Transverse colon (tissue), 4 donors: ENCODE results near the gene STARD13. TPM values are rescaled to one million over a fixed set of nuclear protein-coding genes. Genes with fewer than 3 reads are reported as not detected.

Experiments used
- DNase-seq: peaks from one replicate; pipeline ENCODE4 v3.0.0-alpha.2; 2019
- H3K27ac ChIP-seq, 4 donors: fragments of 200-600 bp; sonication (generic); 2 replicates each; pipeline ENCODE4 v1.5.1; 2016 to 2018; ENCODE audit warnings: inconsistent platforms in 4 of 4
- H3K27me3 ChIP-seq: fragments of 200-600 bp; sonication (generic); 2 replicates; pipeline ENCODE4 v1.5.1; 2017; ENCODE audit warnings: inconsistent platforms
- H3K36me3 ChIP-seq, 4 donors: fragments of 200-600 bp; sonication (generic); 2 replicates each; pipeline ENCODE4 v1.5.1; 2017 to 2019; ENCODE audit warnings: inconsistent platforms in 4 of 4
- H3K4me1 ChIP-seq, 4 donors: fragments of 200-600 bp; sonication (generic); 2 replicates each; pipeline ENCODE4 v1.5.1; 2017 to 2020; ENCODE audit warnings: inconsistent platforms in 4 of 4
- H3K4me3 ChIP-seq, 4 donors: fragments of 200-600 bp; sonication (generic); 1 replicate in 1 of 4; 2 replicates in 3 of 4; pipeline versions ENCODE4 v1.5.1 to v1.6.1; 2017 to 2019; ENCODE audit warnings: inconsistent platforms in 4 of 4
- H3K9me3 ChIP-seq, 2 donors: fragments of 200-600 bp; sonication (generic); 2 replicates each; pipeline ENCODE4 v1.5.1; 2017 to 2019; ENCODE audit warnings: inconsistent platforms in 2 of 2
- EP300 ChIP-seq: sonication (generic); formaldehyde crosslinking; IDR thresholded peaks from one replicate; pipeline ENCODE4 v1.6.1; 2017; ENCODE audit warnings: antibody characterized with exemption, low read depth
- POLR2A ChIP-seq: fragments of 450-650 bp; IDR thresholded peaks from one replicate; pipeline ENCODE4 v1.6.1; 2016; ENCODE audit warnings: antibody characterized with exemption, mild to moderate bottlenecking, moderate library complexity
- POLR2AphosphoS5 ChIP-seq, 3 donors: sonication (generic); formaldehyde crosslinking; IDR thresholded peaks; one replicate each; pipeline ENCODE4 v1.6.1; 2016; ENCODE audit warnings: antibody characterized with exemption in 3 of 3
- whole genome bisulfite sequencing, 2 donors: methylation state at CpG; one replicate each; pipeline ENCODE4 v1.1.5; 2018; ENCODE audit warnings: low coverage in 1 of 2; 5-methylcytosine and 5-hydroxymethylcytosine counted together
- in situ Hi-C, 4 donors: fragments of 200-750 bp; cut with MboI; loops; one replicate each; pipeline versions ENCODE4 v1.15.0 to v1.15.1; 2017; ENCODE audit warnings: low sequenced_read_pairs in 3 of 4, low pct_ligation_motif_present in 1 of 4, low pct_unique_long_range_greater_than_20kb in 1 of 4
- intact Hi-C: fragments of 100-400 bp; cut with DNase I; formaldehyde crosslinking; loops from one replicate; pipeline ENCODE4 v1.15.1; 2023; ENCODE audit warnings: low total_unique reads
- total RNA-seq, 4 donors: library from RNA; depleted of rRNA; stranded (reverse); fragments of >200 nt; gene quantifications; one replicate each; pipeline ENCODE4 v1.1.0, GENCODE V29; 2016
- TF ChIP-seq, protein P1 (sequence below), 5 experiments: fragments of 200-600 bp in 3 of 5; fragments of 450-650 bp in 2 of 5; sonication (generic) in 3 of 5; IDR thresholded peaks; 1 replicate in 2 of 5; 2 replicates in 3 of 5; pipeline ENCODE4 v1.5.1; 2016 to 2017; ENCODE audit warnings: antibody characterized with exemption in 5 of 5, inconsistent platforms in 3 of 5, mild to moderate bottlenecking in 2 of 5, moderate library complexity in 1 of 5

STARD13 gene
- total RNA-seq, 4 donors from 2014 or later = 18.1 to 107 (median 41.5) TPM

GRCh38 chr13:33249066-33249465, 36.5 kb downstream of the STARD13 start:
- Histone ChIP-seq H3K4me1 (peaks cover 8 to 32% (median 21%) of the 10 kb centered on the region in 4 donors), H3K27ac (peak overlapping the region in 1 of 4 donors; percentile 59), H3K36me3 (no peaks in the 10 kb centered on the region), H3K27me3 (no peaks in the 10 kb centered on the region), H3K9me3 (no peaks in the 10 kb centered on the region), H3K4me3 (no peak overlapping the region)
- intact Hi-C loops = no loop called here
- no peak for DNase-seq
- no peak for TF ChIP-seq POLR2AphosphoS5 (IDR thresholded peaks at IDR 0.05)
- no peak for TF ChIP-seq POLR2A
- TF ChIP-seq EP300 = no peak
- TF ChIP-seq, protein P1, sequence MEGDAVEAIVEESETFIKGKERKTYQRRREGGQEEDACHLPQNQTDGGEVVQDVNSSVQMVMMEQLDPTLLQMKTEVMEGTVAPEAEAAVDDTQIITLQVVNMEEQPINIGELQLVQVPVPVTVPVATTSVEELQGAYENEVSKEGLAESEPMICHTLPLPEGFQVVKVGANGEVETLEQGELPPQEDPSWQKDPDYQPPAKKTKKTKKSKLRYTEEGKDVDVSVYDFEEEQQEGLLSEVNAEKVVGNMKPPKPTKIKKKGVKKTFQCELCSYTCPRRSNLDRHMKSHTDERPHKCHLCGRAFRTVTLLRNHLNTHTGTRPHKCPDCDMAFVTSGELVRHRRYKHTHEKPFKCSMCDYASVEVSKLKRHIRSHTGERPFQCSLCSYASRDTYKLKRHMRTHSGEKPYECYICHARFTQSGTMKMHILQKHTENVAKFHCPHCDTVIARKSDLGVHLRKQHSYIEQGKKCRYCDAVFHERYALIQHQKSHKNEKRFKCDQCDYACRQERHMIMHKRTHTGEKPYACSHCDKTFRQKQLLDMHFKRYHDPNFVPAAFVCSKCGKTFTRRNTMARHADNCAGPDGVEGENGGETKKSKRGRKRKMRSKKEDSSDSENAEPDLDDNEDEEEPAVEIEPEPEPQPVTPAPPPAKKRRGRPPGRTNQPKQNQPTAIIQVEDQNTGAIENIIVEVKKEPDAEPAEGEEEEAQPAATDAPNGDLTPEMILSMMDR (IDR thresholded peaks at IDR 0.05) = no peak
- 74 to 92% methylated on average over 6 of the region's 6 CpGs for WGBS, 2 donors
- in situ Hi-C loops = loop anchor here in 1 of 4 donors (25.0 kb wide), 1 partner anchor 288 kb away; no protein-coding TSS in a partner anchor

- in situ Hi-C loops = loop anchor here in 1 of 4 donors (25.0 kb wide), 1 partner anchor 292 kb away; no protein-coding TSS in a partner anchor
- peaks cover 0 to 19% (median 9%) of the 10 kb centered on the region in 4 donors for H3K4me1 ChIP-seq
- intact Hi-C loops = no loop called here
Observed at GRCh38 chr13:33245505-33246158, 39.9 kb downstream of the STARD13 start.

DNA sequence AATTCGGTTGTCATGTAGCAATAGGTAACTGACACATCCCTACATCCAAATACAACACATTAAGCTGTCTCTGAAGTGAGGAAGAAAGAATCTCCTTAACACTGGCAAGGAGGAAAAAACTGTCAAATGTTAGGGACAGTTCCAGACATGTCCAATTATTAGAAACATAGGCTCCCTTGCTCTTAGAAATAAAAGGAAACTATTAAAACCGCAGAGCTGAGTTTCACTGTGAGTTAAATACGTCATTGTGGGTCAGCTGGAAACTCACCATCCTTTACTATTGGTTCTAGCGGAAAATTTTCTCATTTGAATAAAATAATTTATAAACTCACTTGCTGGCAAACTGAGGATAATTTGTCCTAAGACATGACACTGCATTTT, 40.7 kb downstream of the STARD13 start:
- WGBS, 2 donors = 60 to 76% methylated on average over 4 of the region's 4 CpGs
- in situ Hi-C loops = loop anchor here in 1 of 4 donors (25.0 kb wide), 1 partner anchor 292 kb away; no protein-coding TSS in a partner anchor

More at GRCh38 chr13:33245505-33246158, 39.9 kb downstream of the STARD13 start:
- WGBS, 2 donors = 74 to 89% methylated on average over 1 of the region's 1 CpG
- Histone ChIP-seq H3K27ac (no peak overlapping the region), H3K27me3 (no peaks in the 10 kb centered on the region), H3K9me3 (no peaks in the 10 kb centered on the region), H3K4me3 (no peak overlapping the region), H3K36me3 (no peaks in the 10 kb centered on the region)
- TF ChIP-seq, protein P1 (IDR thresholded peaks at IDR 0.05) = no peak
- no peak for TF ChIP-seq POLR2AphosphoS5 (IDR thresholded peaks at IDR 0.05)
- no peak for TF ChIP-seq POLR2A
- no peak for TF ChIP-seq EP300
- DNase-seq = no peak

GRCh38 chr13:33244210-33244906, 41.2 kb downstream of the STARD13 start:
- in situ Hi-C loops = loop anchor here in 1 of 4 donors (25.0 kb wide), 1 partner anchor 293 kb away; no protein-coding TSS in a partner anchor
- WGBS, 2 donors = 90 to 96% methylated on average over 2 to 3 of the region's 3 CpGs

More for the DNA sequence above, 40.7 kb downstream of the STARD13 start:
- no peak overlapping the region for H3K4me3 ChIP-seq
- peaks cover 0 to 12% (median 3%) of the 10 kb centered on the region in 4 donors for H3K4me1 ChIP-seq
- no peak overlapping the region for H3K27ac ChIP-seq
- intact Hi-C loops = no loop called here
- no peaks in the 10 kb centered on the region for H3K9me3 ChIP-seq
- H3K36me3 ChIP-seq = no peaks in the 10 kb centered on the region
- no peak for TF ChIP-seq POLR2A
- DNase-seq = no peak
- H3K27me3 ChIP-seq = no peaks in the 10 kb centered on the region

More at GRCh38 chr13:33244210-33244906, 41.2 kb downstream of the STARD13 start:
- Histone ChIP-seq H3K4me3 (no peak overlapping the region), H3K36me3 (no peaks in the 10 kb centered on the region), H3K9me3 (no peaks in the 10 kb centered on the region), H3K27ac (no peak overlapping the region), H3K4me1 (peaks cover 0 to 6% (median 0%) of the 10 kb centered on the region in 4 donors), H3K27me3 (no peaks in the 10 kb centered on the region)
- no peak for TF ChIP-seq POLR2AphosphoS5 (IDR thresholded peaks at IDR 0.05)
- TF ChIP-seq POLR2A = no peak
- no peak for TF ChIP-seq EP300
- TF ChIP-seq, protein P1 (IDR thresholded peaks at IDR 0.05) = no peak
- intact Hi-C loops = no loop called here
- no peak for DNase-seq
